Adrenal gland (tissue), 5 donors: Measurements from ENCODE around the gene BRSK2.

Experiments
- CTCF ChIP-seq, 6 experiments: fragments of 450-650 bp in 4 of 6; fragments of 200-600 bp in 2 of 6; sonication (generic) in 1 of 6; IDR thresholded peaks; 1 replicate in 5 of 6; 2 replicates in 1 of 6; pipeline versions ENCODE4 v1.5.1 to v1.8.0; 2016 to 2021; ENCODE audit warnings: antibody characterized with exemption in 6 of 6, mild to moderate bottlenecking in 2 of 6, moderate library complexity in 1 of 6
- POLR2A ChIP-seq, 2 donors: fragments of 450-650 bp; IDR thresholded peaks; one replicate each; pipeline ENCODE4 v1.6.1; 2017; ENCODE audit warnings: antibody characterized with exemption in 2 of 2, mild to moderate bottlenecking in 2 of 2, moderate library complexity in 1 of 2
- donor health status: DM: no; HTN: no; CAD: no.

GRCh38 chr11:1483445-1483961 is 93.8 kb downstream of the BRSK2 start:
- TF ChIP-seq CTCF (IDR thresholded peaks at IDR 0.05), result no peak
- TF ChIP-seq POLR2A (IDR thresholded peaks at IDR 0.05), result no peak
